ENCODE data around the gene RASSF8. TPM values are rescaled to one million over a fixed set of nuclear protein-coding genes. Genes with fewer than 3 reads are reported as not detected.

Gene RASSF8
- total and polyA plus RNA-seq, 9 of the 15 experiments (the other 6 are each of a cell fraction or from before 2014, with no cell fraction given): 0.01 to 0.36 (median 0.12) TPM; not detected in 1

DNA sequence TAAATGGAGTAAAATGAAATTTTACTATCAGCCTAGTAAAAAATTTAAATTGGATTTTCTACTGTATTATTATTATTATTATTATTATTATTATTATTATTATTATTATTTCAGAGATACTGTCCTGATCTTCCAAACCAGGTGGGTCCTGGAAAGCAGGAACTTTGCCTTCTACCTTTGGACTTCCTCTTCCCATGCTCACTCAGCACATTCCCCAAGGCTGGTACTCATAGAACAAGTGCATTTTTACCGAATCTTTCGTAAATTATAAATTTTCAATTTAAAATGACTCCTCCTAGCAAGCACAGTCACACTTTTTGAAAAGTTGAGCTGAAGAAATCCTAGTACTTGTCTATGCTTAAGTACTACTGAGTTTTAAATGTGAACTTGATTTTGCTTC, 136.7 kb downstream of the RASSF8 start:
- H3K4me2 ChIP-seq (ENCODE audit: insufficient read depth, low read length): no peak overlapping the region
- no TSS peak for BruUV-seq (replicated peaks)
- no peaks in the 10 kb centered on the region for H3K79me2 ChIP-seq (ENCODE audit: control insufficient read depth, insufficient read depth, low read length)
- FAIRE-seq (no peak), ATAC-seq (no peak), DNase-seq (ENCODE audit: extremely low read depth in 1 of 4, low spot score in 3 of 4) (no peak)
- H4K20me1 ChIP-seq (replicated peaks; ENCODE audit: control insufficient read depth, insufficient read depth, low read length): no peaks in the 10 kb centered on the region
- ChIA-PET POLR2A (no interaction called here), CTCF (ENCODE audit: low intra/inter-chr PET ratio) (interaction anchor here (0.5 kb wide), 1 partner anchor 556 kb away, joined by 3 read pairs; no protein-coding TSS in a partner anchor)
- intact Hi-C loops (cut with micrococcal nuclease): loop anchor here (5.0 to 10.0 kb wide), 3 partner anchors 430 to 610 kb away; no protein-coding TSS in a partner anchor
- H3K27ac ChIP-seq (ENCODE audit: extremely low read depth, low read depth, low read length): no peak overlapping the region
- no peaks in the 10 kb centered on the region for H3K4me1 ChIP-seq (replicated peaks in 1 of 2; ENCODE audit: control insufficient read depth in 2 of 2, insufficient read depth in 2 of 2, low read length in 2 of 2)
- no peaks in the 10 kb centered on the region; a peak in 1 of 5 replicates for H3K27me3 ChIP-seq (ENCODE audit: control insufficient read depth in 2 of 2, insufficient read depth in 2 of 2, low read length in 2 of 2)
- in situ Hi-C loops (cut with MboI): no loop called here
- H3K9me3 ChIP-seq (replicated peaks; ENCODE audit: control insufficient read depth, insufficient read depth, low read depth, low read length): no peaks in the 10 kb centered on the region
- no peak for TF ChIP-seq EP300 (IDR thresholded peaks at IDR 0.05; ENCODE audit: low read length)
- no peak for TF ChIP-seq ZHX1 (conservative IDR thresholded peaks at IDR 0.05; ENCODE audit: low read length)
- TF ChIP-seq ZNF311 (CRISPR knock-in tag; IDR thresholded peaks at IDR 0.05): no peak
- TF ChIP-seq ZFPM2 (CRISPR knock-in tag; IDR thresholded peaks at IDR 0.05): no peak
- no peak for TF ChIP-seq ZBTB9 (CRISPR knock-in tag; IDR thresholded peaks at IDR 0.05)
- no peak for TF ChIP-seq CBFA2T3 (IDR thresholded peaks at IDR 0.05)
- TF ChIP-seq HIVEP1 (CRISPR knock-in tag; IDR thresholded peaks at IDR 0.05): no peak
- no peak for TF ChIP-seq KDM2B (CRISPR knock-in tag; IDR thresholded peaks at IDR 0.05)
- TF ChIP-seq ZNF146 (CRISPR knock-in tag; IDR thresholded peaks at IDR 0.05; ENCODE audit: unreplicated experiment): no peak
- TF ChIP-seq IRF2 (CRISPR knock-in tag; IDR thresholded peaks at IDR 0.05): no peak
- no peak for TF ChIP-seq ZNF217 (CRISPR knock-in tag; IDR thresholded peaks at IDR 0.05)
- TF ChIP-seq ZNF436 (CRISPR knock-in tag; IDR thresholded peaks at IDR 0.05): no peak
- TF ChIP-seq CGGBP1 (CRISPR knock-in tag; IDR thresholded peaks at IDR 0.05): no peak
- TF ChIP-seq TRIM24 (IDR thresholded peaks at IDR 0.05): no peak
- TF ChIP-seq PHB2 (IDR thresholded peaks at IDR 0.05; ENCODE audit: low read depth): no peak
- no peak for TF ChIP-seq STAT5A (IDR thresholded peaks at IDR 0.05; ENCODE audit: borderline replicate concordance, low read length)
- TF ChIP-seq ZNF449 (CRISPR knock-in tag; IDR thresholded peaks at IDR 0.05): no peak
- no peak for TF ChIP-seq MTA3 (IDR thresholded peaks at IDR 0.05; ENCODE audit: borderline replicate concordance)
- no peak overlapping the region for H3K9ac ChIP-seq (ENCODE audit: insufficient read depth in 1 of 2, low read depth in 2 of 2, low read length in 2 of 2)
- H2AFZ ChIP-seq (ENCODE audit: low read depth, low read length): no peak overlapping the region
- H3K36me3 ChIP-seq (ENCODE audit: control insufficient read depth, insufficient read depth, low read length): no peaks in the 10 kb centered on the region
- no peaks in the 10 kb centered on the region for H3K9me1 ChIP-seq (ENCODE audit: control insufficient read depth, insufficient read depth, low read length)
- WGBS (ENCODE audit: insufficient coverage, low coverage, missing lambda C conversion rate): 0% methylated on average over 2 of the region's 2 CpGs
- no peak overlapping the region for H3K4me3 ChIP-seq
